Coronary artery (tissue), 2 donors: Measurements from ENCODE around the gene SEC31B.

ENCODE experiments used
- DNase-seq: peaks from one replicate; pipeline ENCODE4 v3.0.0-alpha.2; 2017; ENCODE audit warnings: low spot score
- H3K27ac ChIP-seq, 2 donors: fragments of 200-600 bp; sonication (generic); one replicate each; pipeline ENCODE4 v1.5.1; 2016 to 2019
- H3K4me3 ChIP-seq: fragments of 200-600 bp; sonication (generic); 2 replicates; pipeline ENCODE4 v1.5.1; 2016; ENCODE audit warnings: mild to moderate bottlenecking, moderate library complexity
- CTCF ChIP-seq: fragments of 200-600 bp; sonication (generic); IDR thresholded peaks from one replicate; pipeline ENCODE4 v1.5.1; 2019; ENCODE audit warnings: antibody characterized with exemption

SEC31B gene

GRCh38 chr10:100509241-100509840 lies 10.3 kb downstream of the SEC31B start:
- Histone ChIP-seq H3K27ac (no peak overlapping the region), H3K4me3 (no peak overlapping the region)
- DNase-seq = no peak
- no peak for TF ChIP-seq CTCF

- Histone ChIP-seq H3K4me3 (no peak overlapping the region), H3K27ac (no peak overlapping the region)
- no peak for TF ChIP-seq CTCF
- DNase-seq = no peak
Measured at GRCh38 chr10:100508691-100509150, 10.9 kb downstream of the SEC31B start.

GRCh38 chr10:100508266-100508665 lies 11.4 kb downstream of the SEC31B start:
- TF ChIP-seq CTCF = no peak
- H3K27ac ChIP-seq = no peak overlapping the region
- no peak overlapping the region for H3K4me3 ChIP-seq
- no peak for DNase-seq

GRCh38 chr10:100507357-100507732 lies 12.3 kb downstream of the SEC31B start:
- no peak overlapping the region for H3K27ac ChIP-seq
- TF ChIP-seq CTCF = no peak

GRCh38 chr10:100506596-100507356 lies 12.9 kb downstream of the SEC31B start:
- H3K27ac ChIP-seq = no peak overlapping the region
- no peak for TF ChIP-seq CTCF
- no peak for DNase-seq
- no peak overlapping the region for H3K4me3 ChIP-seq

More at GRCh38 chr10:100507357-100507732, 12.3 kb downstream of the SEC31B start:
- no peak for DNase-seq
- no peak overlapping the region for H3K4me3 ChIP-seq

GRCh38 chr10:100505164-100505563 lies 14.5 kb downstream of the SEC31B start:
- no peak overlapping the region for H3K4me3 ChIP-seq
- no peak overlapping the region for H3K27ac ChIP-seq
- no peak for DNase-seq
- no peak for TF ChIP-seq CTCF

GRCh38 chr10:100504096-100504495 lies 15.6 kb downstream of the SEC31B start:
- Histone ChIP-seq H3K27ac (no peak overlapping the region), H3K4me3 (no peak overlapping the region)
- TF ChIP-seq CTCF = no peak
- no peak for DNase-seq
